ENCODE data around the gene PBX1. TPM values are rescaled to one million over a fixed set of nuclear protein-coding genes. Genes with fewer than 3 reads are reported as not detected.

Gene PBX1
- total RNA-seq, 1 donor from 2014 or later = 9.5 TPM

DNA sequence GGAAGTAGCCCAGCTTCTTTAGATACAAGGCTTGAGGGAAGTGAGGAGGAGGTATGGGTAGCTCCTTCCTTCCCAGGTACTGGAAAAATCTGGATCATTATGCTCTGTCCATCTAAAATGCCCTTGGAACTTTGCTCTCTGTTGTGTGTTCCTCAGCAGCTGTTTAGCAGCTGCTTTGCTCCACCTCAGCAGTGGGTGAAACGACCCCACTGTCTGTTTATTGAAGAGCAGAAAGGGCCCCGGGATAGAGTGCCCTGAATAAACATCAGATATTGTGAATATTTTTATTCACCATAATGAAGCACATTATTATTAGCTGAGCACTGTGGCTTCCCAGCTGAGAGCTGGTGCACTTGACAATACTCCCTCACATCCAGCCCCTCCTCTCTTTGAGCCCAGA, 237.9 kb downstream of the PBX1 start:
- ATAC-seq = no peak
- no peak for DNase-seq (ENCODE audit: low spot score)

- DNase-seq (ENCODE audit: low spot score) (no peak), ATAC-seq (no peak)
These were observed 242.3 kb downstream of the PBX1 start for GRCh38 chr1:164801246-164801731.

DNA sequence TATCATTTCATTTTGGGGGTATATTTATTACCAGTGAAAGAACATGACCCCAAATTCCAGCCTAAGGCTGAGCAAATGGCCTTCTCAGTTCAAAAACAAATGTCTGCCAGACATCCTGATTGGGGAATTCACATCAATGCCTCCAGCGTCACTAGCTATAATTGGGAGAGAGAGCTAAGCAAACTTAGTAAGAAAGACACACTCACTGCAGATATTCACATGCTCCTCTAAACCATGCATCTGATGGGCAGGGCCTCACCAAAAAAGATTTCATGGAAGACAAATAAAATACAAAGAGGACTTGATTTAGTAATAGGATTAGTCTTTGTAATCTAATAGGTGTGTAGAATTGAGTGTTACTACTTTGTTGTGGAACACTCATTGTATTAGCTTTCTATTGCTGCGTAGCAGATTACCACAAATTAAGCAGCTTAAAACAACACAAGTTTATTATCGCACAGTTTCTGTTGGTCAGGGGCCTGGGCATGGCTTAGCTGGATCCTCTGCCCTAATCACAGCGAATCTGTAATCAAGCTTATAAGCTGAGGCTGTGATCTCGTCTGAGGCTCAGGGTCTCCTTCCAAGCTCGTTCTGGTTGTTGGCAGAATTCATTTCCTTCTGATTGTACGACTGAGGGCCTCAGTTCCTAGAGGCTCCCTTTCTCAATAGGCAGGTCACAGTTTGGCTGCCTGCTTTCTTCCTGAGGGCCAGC, 243.0 kb downstream of the PBX1 start:
- DNase-seq (ENCODE audit: low spot score) = no peak
- ATAC-seq = no peak

DNA sequence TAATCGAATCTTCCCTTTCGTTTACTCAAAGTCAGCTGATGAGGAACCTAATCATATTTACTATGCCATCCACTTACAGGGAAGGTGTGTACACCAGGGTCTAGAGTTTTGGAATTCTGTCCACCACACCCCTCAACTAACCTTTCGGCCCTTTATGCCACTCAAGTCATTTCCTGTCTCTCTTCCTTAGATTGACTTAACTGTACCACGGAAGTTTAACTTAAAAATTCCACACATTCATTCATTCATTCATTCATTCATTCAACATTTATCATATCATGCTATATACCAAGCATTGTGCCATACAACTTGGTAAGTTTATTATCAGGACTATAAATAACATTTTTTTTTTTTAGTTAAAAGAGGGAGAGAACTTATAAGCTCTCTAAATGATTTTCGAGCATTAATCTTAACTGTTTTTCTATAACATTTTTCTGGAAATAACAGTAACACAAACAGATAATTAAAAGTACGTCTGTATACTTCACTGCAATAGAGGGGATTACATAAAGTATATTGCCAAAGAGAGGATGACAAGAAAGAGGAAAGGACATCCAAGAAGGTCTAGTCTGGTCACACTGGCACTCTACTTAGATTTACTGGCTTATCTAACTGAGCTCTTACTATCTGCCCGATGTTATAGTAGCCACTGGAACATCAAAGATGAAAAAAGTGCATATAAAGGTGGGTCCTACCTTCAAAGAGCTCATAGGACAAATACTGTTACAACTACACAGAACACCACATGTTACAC, 243.7 kb downstream of the PBX1 start:
- DNase-seq (ENCODE audit: low spot score) (no peak), ATAC-seq (no peak)

- ATAC-seq = no peak
- no peak for DNase-seq (ENCODE audit: low spot score)
These were observed 244.4 kb downstream of the PBX1 start for GRCh38 chr1:164803366-164803765.

DNA sequence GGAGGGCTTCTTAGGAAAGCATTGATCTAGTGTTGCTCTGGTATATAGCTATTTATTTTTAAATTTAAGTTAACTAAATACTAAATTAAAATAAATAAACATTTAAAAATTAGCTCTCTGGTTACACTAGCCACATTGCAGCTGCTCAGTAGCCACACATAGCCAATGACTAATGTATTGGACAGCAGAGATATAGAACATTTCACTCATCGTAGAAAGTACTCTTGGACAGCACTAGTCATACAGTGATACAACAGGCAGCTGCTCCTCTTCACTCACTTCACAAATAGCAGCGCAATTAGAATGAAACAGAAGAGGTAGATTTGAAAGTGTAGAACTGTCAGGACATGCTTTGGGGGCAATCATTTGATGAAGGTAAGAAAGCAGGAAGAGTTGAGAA, 245.4 kb downstream of the PBX1 start:
- DNase-seq (ENCODE audit: low spot score) (no peak), ATAC-seq (no peak)

GRCh38 chr1:164805399-164805798, 246.4 kb downstream of the PBX1 start:
- ATAC-seq = no peak

GRCh38 chr1:164806531-164806930, 247.5 kb downstream of the PBX1 start:
- peak; percentile 41 for ATAC-seq
- no peak for DNase-seq (ENCODE audit: low spot score)

More at GRCh38 chr1:164805399-164805798, 246.4 kb downstream of the PBX1 start:
- DNase-seq (ENCODE audit: low spot score) = no peak

- no peak for ATAC-seq
These were observed 254.8 kb downstream of the PBX1 start for GRCh38 chr1:164813776-164814175.

GRCh38 chr1:164821648-164822047, 262.7 kb downstream of the PBX1 start:
- DNase-seq (ENCODE audit: low spot score) (no peak), ATAC-seq (no peak)

More at GRCh38 chr1:164813776-164814175, 254.8 kb downstream of the PBX1 start:
- DNase-seq (ENCODE audit: low spot score) = no peak

- no peak for ATAC-seq
- DNase-seq (ENCODE audit: low spot score) = no peak
These were observed 264.7 kb downstream of the PBX1 start for GRCh38 chr1:164823486-164824279.

- ATAC-seq = no peak
These were observed 265.6 kb downstream of the PBX1 start for GRCh38 chr1:164824542-164824941.

GRCh38 chr1:164830628-164831027, 271.6 kb downstream of the PBX1 start:
- no peak for DNase-seq (ENCODE audit: low spot score)
- ATAC-seq = no peak

More at GRCh38 chr1:164824542-164824941, 265.6 kb downstream of the PBX1 start:
- DNase-seq (ENCODE audit: low spot score) = no peak

GRCh38 chr1:164834641-164835040, 275.7 kb downstream of the PBX1 start:
- no peak for ATAC-seq

DNA sequence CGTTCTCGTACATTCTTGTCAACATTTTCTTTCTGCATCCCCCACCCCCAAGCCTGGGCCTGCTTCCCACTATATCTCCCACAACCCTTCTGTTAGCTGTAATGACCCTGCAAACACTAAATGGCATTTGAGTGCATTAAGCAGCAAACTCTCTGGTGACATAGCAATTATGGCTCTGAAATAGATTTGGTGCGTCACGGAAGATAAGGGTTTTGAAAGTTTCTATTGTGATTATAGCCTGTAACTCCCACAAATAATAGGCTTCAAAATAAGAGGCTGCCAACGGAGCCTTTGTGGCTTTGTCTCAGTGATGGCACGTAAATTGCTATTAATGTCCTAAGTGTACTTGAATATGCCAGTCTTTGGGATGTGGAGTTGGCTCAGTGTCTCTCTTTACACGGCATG, 277.6 kb downstream of the PBX1 start:
- ATAC-seq (no peak), DNase-seq (ENCODE audit: low spot score) (no peak)

More at GRCh38 chr1:164834641-164835040, 275.7 kb downstream of the PBX1 start:
- DNase-seq (ENCODE audit: low spot score) = no peak

GRCh38 chr1:164838786-164839185, 279.8 kb downstream of the PBX1 start:
- DNase-seq (ENCODE audit: low spot score) = no peak
- ATAC-seq = no peak

GRCh38 chr1:164840936-164841335, 282.0 kb downstream of the PBX1 start:
- ATAC-seq = no peak
- DNase-seq (ENCODE audit: low spot score) = no peak

DNA sequence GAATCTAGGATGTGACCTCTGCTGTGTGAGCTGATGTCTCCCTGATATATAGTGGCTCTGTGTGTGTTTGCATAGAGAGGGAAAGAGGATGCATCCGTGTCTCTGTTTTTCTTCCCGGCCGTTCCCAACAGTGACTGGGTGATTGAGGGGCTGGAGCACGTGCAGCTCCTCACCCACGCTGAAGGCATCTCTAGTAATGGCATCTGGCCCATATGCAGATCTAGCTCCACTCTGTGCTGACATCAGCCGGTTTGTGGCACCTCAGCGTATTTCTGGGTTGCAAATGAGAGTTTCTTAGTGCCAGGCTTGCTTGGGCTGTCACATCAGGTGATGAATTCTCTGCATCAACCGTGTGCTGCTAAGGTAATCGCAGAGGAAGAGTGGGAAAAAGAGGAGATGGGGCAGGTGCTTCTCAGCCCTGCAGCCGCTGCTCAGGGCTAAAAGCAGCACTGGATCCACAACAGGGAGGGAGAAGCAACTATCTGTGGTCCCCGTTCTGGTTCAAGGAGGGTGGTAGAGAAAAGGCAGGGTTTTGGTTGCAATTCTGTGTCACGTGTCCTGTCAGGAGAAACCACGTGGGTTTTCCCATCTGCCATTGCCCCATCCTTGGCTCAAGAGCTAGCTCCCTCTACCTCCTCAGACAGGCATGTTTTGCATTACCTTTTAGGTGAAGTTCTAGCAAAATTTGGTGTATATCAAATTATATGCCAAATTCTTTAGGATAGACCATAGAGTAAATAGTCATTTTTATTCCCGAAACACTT, 282.9 kb downstream of the PBX1 start:
- no peak for ATAC-seq

GRCh38 chr1:164842870-164843269, 283.9 kb downstream of the PBX1 start:
- DNase-seq (ENCODE audit: low spot score) = no peak
- ATAC-seq = no peak

More for the DNA sequence above, 282.9 kb downstream of the PBX1 start:
- no peak for DNase-seq (ENCODE audit: low spot score)

DNA sequence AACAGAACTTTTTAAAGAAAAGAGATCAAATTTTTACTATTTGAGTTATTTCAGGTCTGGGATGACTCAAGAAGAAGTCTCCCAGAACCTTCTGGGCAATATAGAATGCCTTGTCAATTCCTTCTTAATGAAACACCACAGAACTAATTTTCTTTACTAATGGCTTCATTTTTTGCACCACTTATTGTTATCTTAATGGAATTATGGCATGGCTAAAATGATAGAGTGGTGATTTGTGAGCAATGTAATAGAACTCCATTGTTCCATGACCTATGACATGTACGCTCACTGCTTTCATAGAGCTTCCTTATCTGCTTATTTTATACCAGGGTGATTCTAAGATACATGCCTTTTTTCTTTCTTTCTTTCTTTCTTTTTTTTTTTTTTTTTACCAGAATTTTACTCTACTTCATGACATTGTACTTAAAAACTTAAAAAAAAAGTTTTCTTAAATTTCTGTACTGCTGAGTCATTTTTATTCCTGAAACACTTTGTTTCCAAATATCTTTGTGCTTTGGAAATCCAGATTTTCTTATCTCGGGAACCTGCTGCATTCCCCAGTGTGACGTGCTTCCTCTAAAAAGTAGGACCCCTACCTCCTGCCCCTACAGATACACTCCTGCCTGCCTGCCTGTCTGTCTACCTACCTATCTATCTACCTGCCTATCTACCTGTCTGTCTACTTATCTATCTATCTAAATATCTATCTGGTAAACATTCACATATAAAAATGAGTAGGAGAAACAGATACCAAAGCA, 284.9 kb downstream of the PBX1 start:
- DNase-seq (ENCODE audit: low spot score) (no peak), ATAC-seq (no peak)

All from left lobe of liver (tissue), 2 donors.